PFSK-1 (cell line): Measurements from ENCODE around the gene FBXW9.

Experiments used
- FOXP2 ChIP-seq: optimal IDR thresholded peaks from 2 replicates; pipeline ENCODE3; 2011; ENCODE audit warnings: borderline replicate concordance, control low read depth, inconsistent platforms; ENCODE audit not compliant: insufficient read depth; ENCODE audit errors: extremely low read length, extremely low read depth
- POLR2AphosphoS5 ChIP-seq: IDR thresholded peaks from 2 replicates; pipeline ENCODE4 v1.6.1; 2012; ENCODE audit warnings: low read depth, mild to moderate bottlenecking, control low read depth, low read length, moderate library complexity
- REST ChIP-seq, 2 experiments: IDR thresholded peaks; 2 replicates each; pipeline versions ENCODE4 v1.6.1 to v1.8.0; 2011 to 2012; ENCODE audit warnings: low read depth in 2 of 2, low read length in 2 of 2, control low read depth in 1 of 2, inconsistent platforms in 1 of 2, mild to moderate bottlenecking in 1 of 2, moderate library complexity in 1 of 2; ENCODE audit not compliant: insufficient read depth in 1 of 2
- SIN3A ChIP-seq: IDR thresholded peaks from 2 replicates; pipeline ENCODE4 v1.6.1; 2012; ENCODE audit warnings: mild to moderate bottlenecking, low read length, moderate library complexity, borderline replicate concordance; ENCODE audit not compliant: insufficient read depth
- TAF1 ChIP-seq: IDR thresholded peaks from 2 replicates; pipeline ENCODE4 v1.6.1; 2012; ENCODE audit warnings: low read length, control low read depth, borderline replicate concordance; ENCODE audit not compliant: insufficient read depth

Gene FBXW9

GRCh38 chr19:12656899-12657571 lies 39.4 kb downstream of the FBXW9 start:
- no peak for TF ChIP-seq SIN3A
- no peak for TF ChIP-seq TAF1
- no peak for TF ChIP-seq POLR2AphosphoS5
- no peak for TF ChIP-seq REST (IDR thresholded peaks at IDR 0.05; ENCODE audit: insufficient read depth in 1 of 2, low read depth in 2 of 2, low read length in 2 of 2)
- TF ChIP-seq FOXP2, result no peak

GRCh38 chr19:12655546-12655945 lies 40.9 kb downstream of the FBXW9 start:
- TF ChIP-seq TAF1 (no peak), REST (IDR thresholded peaks at IDR 0.05; ENCODE audit: insufficient read depth in 1 of 2, low read depth in 2 of 2, low read length in 2 of 2) (no peak), FOXP2 (no peak), POLR2AphosphoS5 (no peak), SIN3A (no peak)

- no peak for TF ChIP-seq SIN3A
- TF ChIP-seq POLR2AphosphoS5, result no peak
- no peak for TF ChIP-seq REST (IDR thresholded peaks at IDR 0.05; ENCODE audit: insufficient read depth in 1 of 2, low read depth in 2 of 2, low read length in 2 of 2)
- no peak for TF ChIP-seq FOXP2
- TF ChIP-seq TAF1, result no peak
Observed at GRCh38 chr19:12652219-12652618, 44.2 kb downstream of the FBXW9 start.

- TF ChIP-seq TAF1 (no peak), SIN3A (no peak), FOXP2 (no peak), REST (IDR thresholded peaks at IDR 0.05; ENCODE audit: insufficient read depth in 1 of 2, low read depth in 2 of 2, low read length in 2 of 2) (no peak), POLR2AphosphoS5 (no peak)
Observed at GRCh38 chr19:12649941-12650340, 46.5 kb downstream of the FBXW9 start.

DNA sequence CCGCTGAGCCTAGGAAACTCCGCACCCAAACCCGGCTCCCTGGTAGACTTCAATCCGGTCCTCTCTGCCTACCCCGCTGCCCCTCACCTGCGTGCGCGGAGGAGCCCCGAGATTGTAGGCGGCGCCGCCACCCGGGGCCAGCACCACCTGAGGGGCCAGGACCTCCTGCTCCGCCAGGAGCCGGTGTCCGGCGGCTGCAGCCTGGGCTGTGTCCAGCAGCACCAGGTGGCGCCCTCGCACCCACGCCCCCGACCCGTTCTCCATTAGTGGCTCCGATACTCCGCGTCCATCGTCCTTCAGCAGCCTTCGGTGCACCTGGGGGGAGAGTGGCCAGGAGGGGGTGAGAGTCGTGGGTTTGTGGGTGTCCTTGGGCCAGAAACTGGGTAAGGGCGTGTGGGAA lies 48.3 kb downstream of the FBXW9 start:
- TF ChIP-seq TAF1 (no peak), SIN3A (no peak), REST (IDR thresholded peaks at IDR 0.05; ENCODE audit: insufficient read depth in 1 of 2, low read depth in 2 of 2, low read length in 2 of 2) (no peak), POLR2AphosphoS5 (no peak), FOXP2 (no peak)
